ENCODE data around the gene ELOVL1. TPM values are rescaled to one million over a fixed set of nuclear protein-coding genes. Genes with fewer than 3 reads are reported as not detected.

ELOVL1 gene
- total and polyA plus RNA-seq, 2 of the 13 experiments (the other 11 are each of a cell fraction or from before 2014, with no cell fraction given) = 55.2 to 77.4 TPM

- peak; percentile 87 for TF ChIP-seq ZNF407 (CRISPR knock-in tag; IDR thresholded peaks at IDR 0.05; ENCODE audit: not compliant biosample characterization)
- peak; percentile 67 for TF ChIP-seq HMGXB3 (CRISPR knock-in tag; IDR thresholded peaks at IDR 0.05; ENCODE audit: borderline replicate concordance)
- no peak for TF ChIP-seq ZNF24 (IDR thresholded peaks at IDR 0.05)
- no peak for TF ChIP-seq ZNF280D (CRISPR knock-in tag; IDR thresholded peaks at IDR 0.05)
- TF ChIP-seq MTF1 (CRISPR knock-in tag; IDR thresholded peaks at IDR 0.05) = peak; percentile 53; the same call in 1 of the 2 replicates
- peak; percentile 88 for TF ChIP-seq HDAC1 (CRISPR knock-in tag; IDR thresholded peaks at IDR 0.05)
- 0 out of 4 replicates have a peak, but pooled peaks of 1 of the 2 experiments have one; percentile 14 for TF ChIP-seq NR2F1 (CRISPR knock-in tag; IDR thresholded peaks at IDR 0.05)
- TF ChIP-seq ZNF232 (CRISPR knock-in tag; IDR thresholded peaks at IDR 0.05; ENCODE audit: borderline replicate concordance) = peak; percentile 60; the same call in 1 of the 2 replicates
- peak; percentile 76; the same call in 1 of the 2 replicates for TF ChIP-seq TBX2 (CRISPR knock-in tag; IDR thresholded peaks at IDR 0.05; ENCODE audit: borderline replicate concordance)
- peak; percentile 78; the same call in 1 of the 2 replicates for TF ChIP-seq ZNF446 (CRISPR knock-in tag; IDR thresholded peaks at IDR 0.05)
- no peak for TF ChIP-seq ZFAT (CRISPR knock-in tag; conservative IDR thresholded peaks at IDR 0.05)
- TF ChIP-seq PAWR (CRISPR knock-in tag; IDR thresholded peaks at IDR 0.05; ENCODE audit: borderline replicate concordance) = no peak
These were observed at the start of gene ELOVL1 (continued) for GRCh38 chr1:43367904-43368645.
